Ovary (tissue), 9 donors: Measurements from ENCODE around the gene PTPN2. TPM values are rescaled to one million over a fixed set of nuclear protein-coding genes. Genes with fewer than 3 reads are reported as not detected.

Experiments
- DNase-seq, 5 donors: peaks; one replicate each; pipeline ENCODE4 v3.0.0-alpha.2; 2019 to 2020
- H3K27ac ChIP-seq, 2 donors: fragments of 200-600 bp; one replicate each; pipeline versions ENCODE4 v1.5.1 to v1.8.0; 2019 to 2022
- H3K27me3 ChIP-seq: fragments of 200-600 bp; one replicate; pipeline ENCODE4 v1.8.0; 2022
- H3K36me3 ChIP-seq: fragments of 200-600 bp; sonication (generic); one replicate; pipeline ENCODE4 v1.5.1; 2019
- H3K4me1 ChIP-seq: one replicate; pipeline ENCODE4 v1.8.1; 2013; ENCODE audit warnings: mild to moderate bottlenecking, moderate library complexity; ENCODE audit not compliant: insufficient read depth
- H3K4me3 ChIP-seq: fragments of 200-600 bp; sonication (generic); one replicate; pipeline ENCODE4 v1.5.1; 2017
- H3K9me3 ChIP-seq, 2 donors: fragments of 200-600 bp in 1 of 2; sonication (generic) in 1 of 2; one replicate each; pipeline versions ENCODE4 v1.5.1 to v1.8.1; 2013 to 2019; ENCODE audit warnings: mild to moderate bottlenecking in 1 of 2, moderate library complexity in 1 of 2
- CTCF ChIP-seq, 3 donors: fragments of 450-650 bp in 2 of 3; fragments of 200-600 bp in 1 of 3; IDR thresholded peaks; one replicate each; pipeline versions ENCODE4 v1.5.1 to v1.8.0; 2016 to 2022; ENCODE audit warnings: antibody characterized with exemption in 3 of 3, mild to moderate bottlenecking in 1 of 3
- EP300 ChIP-seq: sonication (generic); formaldehyde crosslinking; IDR thresholded peaks from one replicate; pipeline ENCODE4 v1.6.1; 2017; ENCODE audit warnings: antibody characterized with exemption
- POLR2A ChIP-seq: fragments of 450-650 bp; IDR thresholded peaks from one replicate; pipeline ENCODE4 v1.6.1; 2017; ENCODE audit warnings: antibody characterized with exemption, mild to moderate bottlenecking, moderate library complexity
- WGBS, 3 donors: extraction: QIAGEN DNeasy Blood & Tissue Kit in 1 of 3; methylation state at CpG; one replicate each; pipeline versions ENCODE4 v1.1.5 to v1.1.7; 2013 to 2017; 5-methylcytosine and 5-hydroxymethylcytosine counted together
- intact Hi-C, 4 donors: fragments of 100-400 bp; cut with DNase I; formaldehyde crosslinking; loops; one replicate each; pipeline versions ENCODE4 v1.11.0 to v1.15.1; 2022 to 2023
- polyA plus RNA-seq, 2 donors: library from polyadenylated mRNA; stranded (reverse); fragments of 200-250 nt in 1 of 2; fragments of 350-450 nt in 1 of 2; fragmentation: Illumina TruSeq in 1 of 2; extraction: RNeasy Lipid Tissue Mini Kit (QIAGEN cat#74804) in 1 of 2; gene quantifications; one replicate each; pipeline ENCODE4 v1.2.3, GENCODE V29; 2013 to 2014
- total RNA-seq, 7 donors: library from RNA; depleted of rRNA in 2 of 7; stranded (reverse); fragments of >200 nt in 2 of 7; fragmentation: NEBNext Ultra II Directional in 3 of 7; extraction: Animal tissue kit (Norgen Biotek cat#: 25700) in 3 of 7; gene quantifications; one replicate each; pipeline versions ENCODE4 v1.1.0 to v1.2.4, GENCODE V29; 2016 to 2023
- donor health status: DM: no; HTN: no; CAD: no; lungs with moderate emphysema.
- donor health status: DM: no; HTN: no; CAD: no.
- donor health status: Bipolar disorder and iron deficiency.
- donor health status: DM: yes; HTN: yes; CAD: no.
- donor health status: DM: no; HTN: no; CAD: no.
- donor health status: DM: yes; HTN: yes; CAD: no.

Gene PTPN2
- total and polyA plus RNA-seq, 9 donors = 29.4 to 48.1 (median 36.2) TPM

- no peaks in the 10 kb centered on the region for H3K27me3 ChIP-seq
- no peak overlapping the region for H3K27ac ChIP-seq
- no peak for TF ChIP-seq CTCF (IDR thresholded peaks at IDR 0.05)
- no peak for DNase-seq
- no peaks in the 10 kb centered on the region for H3K4me1 ChIP-seq
- no peaks in the 10 kb centered on the region for H3K9me3 ChIP-seq
- no peak overlapping the region for H3K4me3 ChIP-seq
- 73 to 89% (median 86%) methylated on average over 2 of the region's 2 CpGs for WGBS, 3 donors
- H3K36me3 ChIP-seq = no peaks in the 10 kb centered on the region
- intact Hi-C loops = no loop called here
These were observed 34.5 kb downstream of the PTPN2 start for GRCh38 chr18:12849548-12849947.

GRCh38 chr18:12848405-12848804, 35.6 kb downstream of the PTPN2 start:
- no peak for TF ChIP-seq CTCF (IDR thresholded peaks at IDR 0.05)
- TF ChIP-seq EP300 = no peak
- TF ChIP-seq POLR2A = no peak
- no peak overlapping the region for H3K4me3 ChIP-seq
- H3K27ac ChIP-seq = no peak overlapping the region
- no peaks in the 10 kb centered on the region for H3K27me3 ChIP-seq
- intact Hi-C loops = no loop called here
- no peaks in the 10 kb centered on the region for H3K9me3 ChIP-seq
- H3K36me3 ChIP-seq = no peaks in the 10 kb centered on the region
- WGBS, 3 donors = 63 to 78% (median 78%) methylated on average over 1 of the region's 1 CpG
- H3K4me1 ChIP-seq = no peaks in the 10 kb centered on the region
- no peak for DNase-seq

- DNase-seq = no peak
- no peak overlapping the region for H3K27ac ChIP-seq
- WGBS, 3 donors = 96 to 99% (median 97%) methylated on average over 2 of the region's 2 CpGs
These were observed 39.6 kb downstream of the PTPN2 start for GRCh38 chr18:12844391-12844790.

GRCh38 chr18:12843420-12844350, 40.4 kb downstream of the PTPN2 start:
- Histone ChIP-seq H3K9me3 (no peaks in the 10 kb centered on the region), H3K36me3 (no peaks in the 10 kb centered on the region), H3K4me3 (no peak overlapping the region), H3K27ac (no peak overlapping the region), H3K4me1 (no peaks in the 10 kb centered on the region), H3K27me3 (no peaks in the 10 kb centered on the region)
- WGBS, 3 donors = 82 to 88% (median 86%) methylated on average over 12 of the region's 12 CpGs
- no peak for DNase-seq
- TF ChIP-seq EP300 (no peak), CTCF (IDR thresholded peaks at IDR 0.05) (no peak), POLR2A (no peak)
- intact Hi-C loops = no loop called here

More at GRCh38 chr18:12844391-12844790, 39.6 kb downstream of the PTPN2 start:
- H3K4me3 ChIP-seq = no peak overlapping the region
- no peaks in the 10 kb centered on the region for H3K36me3 ChIP-seq
- TF ChIP-seq EP300 (no peak), POLR2A (no peak), CTCF (IDR thresholded peaks at IDR 0.05) (no peak)
- intact Hi-C loops = no loop called here
- H3K27me3 ChIP-seq = no peaks in the 10 kb centered on the region
- no peaks in the 10 kb centered on the region for H3K9me3 ChIP-seq
- no peaks in the 10 kb centered on the region for H3K4me1 ChIP-seq
